GM12878 (cell line): ENCODE results near the gene OCRL. TPM values are rescaled to one million over a fixed set of nuclear protein-coding genes. Genes with fewer than 3 reads are reported as not detected.

ENCODE experiments used
- ATAC-seq: fragments of 200-7000 bp; cut with Tn5 transposase; 3 replicates; pipeline ENCODE4 v1.9.1; 2020; ENCODE audit warnings: mild to moderate bottlenecking, moderate library complexity
- BruUV-seq: library from RNA; stranded (reverse); fragments of 400-500 nt; replicated peaks from 2 replicates; lab custom pipeline; 2021; lab: Mats Ljungman, UMichigan
- CTCF ChIA-PET: fragments of 300-600 bp; sonication (Branson Sonifier 250); formaldehyde crosslinking; extraction: SDS; loops from one replicate; lab custom pipeline; 2021; ENCODE audit warnings: inconsistent platforms; lab: Yijun Ruan, JAX
- POLR2A ChIA-PET: fragments of 350-600 bp; formaldehyde crosslinking; extraction: SDS; loops from one replicate; lab custom pipeline; 2021; ENCODE audit warnings: inconsistent platforms; lab: Charles Lee
- RAD21 ChIA-PET: fragments of 300-600 bp; sonication (Branson Sonifier 250); formaldehyde crosslinking; loops from one replicate; lab custom pipeline; 2023; ENCODE audit warnings: antibody characterized with exemption; ENCODE audit not compliant: unreplicated experiment; lab: Charles Lee
- SMC1A ChIA-PET: fragments of 300-600 bp; sonication (Branson Sonifier 250); formaldehyde crosslinking; loops from one replicate; lab custom pipeline; 2023; ENCODE audit not compliant: unreplicated experiment, uncharacterized antibody; lab: Charles Lee
- DNase-seq: peaks from one replicate; pipeline ENCODE4 v3.0.0-alpha.2; 2011; ENCODE audit warnings: low read depth, low spot score
- FAIRE-seq: peaks from 3 replicates; lab custom pipeline; 2011; peaks lifted over from hg19 to GRCh38; lab: Jason Lieb, UNC
- H2AFZ ChIP-seq: 2 replicates; pipeline ENCODE4 v1.6.0; 2011; ENCODE audit warnings: low read depth, low read length, control low read depth; ENCODE audit not compliant: control insufficient read depth
- H3K27ac ChIP-seq: 2 replicates; pipeline ENCODE4 v1.5.1; 2011; ENCODE audit warnings: control low read depth; ENCODE audit not compliant: control insufficient read depth, insufficient read depth
- H3K27me3 ChIP-seq, 2 experiments: replicated peaks in 1 of 2; 2 replicates each; pipeline versions ENCODE4 v1.6.0 to v1.6.1; 2011; ENCODE audit warnings: low read length in 1 of 2; ENCODE audit not compliant: control insufficient read depth in 2 of 2, insufficient read depth in 2 of 2
- H3K36me3 ChIP-seq, 2 experiments: 2 replicates each; pipeline ENCODE4 v1.5.1; 2011; ENCODE audit warnings: low read length in 1 of 2; ENCODE audit not compliant: control insufficient read depth in 2 of 2, insufficient read depth in 2 of 2
- H3K4me1 ChIP-seq: 2 replicates; pipeline ENCODE4 v1.6.1; 2011; ENCODE audit warnings: mild to moderate bottlenecking, low read length, moderate library complexity, mixed read lengths; ENCODE audit not compliant: control insufficient read depth, insufficient read depth
- H3K4me2 ChIP-seq: 2 replicates; pipeline ENCODE4 v1.6.0; 2011; ENCODE audit warnings: control low read depth; ENCODE audit not compliant: control insufficient read depth, insufficient read depth
- H3K4me3 ChIP-seq: fragments of 200-600 bp; sonication (generic); 2 replicates; pipeline ENCODE4 v1.5.1; 2016
- H3K79me2 ChIP-seq: 2 replicates; pipeline ENCODE4 v1.6.0; 2011; ENCODE audit warnings: low read length; ENCODE audit not compliant: control insufficient read depth, insufficient read depth
- H3K9ac ChIP-seq: 2 replicates; pipeline ENCODE4 v1.8.0; 2011; ENCODE audit warnings: low read length, control low read depth, mixed read lengths; ENCODE audit not compliant: control insufficient read depth, insufficient read depth
- H3K9me3 ChIP-seq: replicated peaks from 3 replicates; pipeline ENCODE4 v1.5.1; 2011; ENCODE audit warnings: mild to moderate bottlenecking, low read length; ENCODE audit not compliant: control insufficient read depth, insufficient read depth
- H4K20me1 ChIP-seq: 2 replicates; pipeline ENCODE4 v1.6.0; 2011; ENCODE audit not compliant: control insufficient read depth, insufficient read depth
- ATF7 ChIP-seq: fragments of 450-650 bp; IDR thresholded peaks from 2 replicates; pipeline ENCODE4 v1.6.1; 2016; ENCODE audit warnings: low read depth, mild to moderate bottlenecking
- DPF2 ChIP-seq: fragments of 450-650 bp; IDR thresholded peaks from 2 replicates; pipeline ENCODE4 v1.6.1; 2017; ENCODE audit warnings: mild to moderate bottlenecking
- NBN ChIP-seq: fragments of 450-650 bp; IDR thresholded peaks from 2 replicates; pipeline ENCODE4 v1.6.1; 2016
- POLR2AphosphoS5 ChIP-seq: IDR thresholded peaks from 2 replicates; pipeline ENCODE4 v1.6.1; 2011; ENCODE audit warnings: mild to moderate bottlenecking, low read length, inconsistent platforms
- RBBP5 ChIP-seq: fragments of 200-600 bp; sonication (generic); conservative IDR thresholded peaks from 2 replicates; pipeline ENCODE4 v1.6.1; 2016
- RUNX3 ChIP-seq: IDR thresholded peaks from 2 replicates; pipeline ENCODE4 v1.6.1; 2012; ENCODE audit warnings: low read length, inconsistent platforms
- TCF12 ChIP-seq: IDR thresholded peaks from 2 replicates; pipeline ENCODE4 v1.6.1; 2011; ENCODE audit warnings: low read depth, mild to moderate bottlenecking, low read length
- YBX1 ChIP-seq: fragments of 450-650 bp; IDR thresholded peaks from 2 replicates; pipeline ENCODE4 v1.6.1; 2016; ENCODE audit warnings: antibody characterized with exemption
- WGBS: methylation state at CpG from one replicate; pipeline ENCODE4 v1.1.6; 2016; ENCODE audit warnings: low lambda C conversion rate; ENCODE audit not compliant: insufficient replicate concordance, insufficient coverage; ENCODE audit errors: missing lambda C conversion rate; 5-methylcytosine and 5-hydroxymethylcytosine counted together
- in situ Hi-C: fragments of 300-500 bp; cut with MboI; formaldehyde crosslinking; loops from 9 replicates; pipeline ENCODE4 v1.14.3; 2018; ENCODE audit warnings: mixed read lengths
- intact Hi-C: fragments of 100-400 bp; cut with micrococcal nuclease; formaldehyde crosslinking; loops from one replicate; pipeline ENCODE4 v1.14.2; 2022; ENCODE audit not compliant: unreplicated experiment
- polyA plus RNA-seq, 11 experiments: library from polyadenylated mRNA; depleted of rRNA in 4 of 11; unstranded in 6 of 11; stranded (reverse) in 5 of 11; fragments of >200 nt; fragmentation: Nextera tagmentation in 4 of 11; fragmentation: Illumina TruSeq in 1 of 11; extraction: Ambion mirVana in 4 of 11; extraction: Trizol in 1 of 11; gene quantifications; 1 replicate in 1 of 11; 2 replicates in 10 of 11; pipeline versions ENCODE4 v1.2.1 to v1.2.3, GENCODE V29; 2011 to 2016; ENCODE audit warnings: inconsistent platforms in 2 of 11, missing spikeins in 2 of 11, low read depth in 1 of 11
- total RNA-seq, 4 experiments: library from RNA; depleted of rRNA in 3 of 4; stranded (reverse); fragments of >200 nt in 3 of 4; fragmentation: Illumina TruSeq in 1 of 4; extraction: Trizol in 1 of 4; gene quantifications; 2 replicates each; pipeline versions ENCODE4 v1.2.1 to v1.2.3, GENCODE V29; 2013 to 2021
- TF ChIP-seq, protein P1 (sequence below): fragments of 450-650 bp; IDR thresholded peaks from 2 replicates; pipeline ENCODE4 v1.6.1; 2017; ENCODE audit warnings: antibody characterized with exemption, mild to moderate bottlenecking, moderate library complexity
- TF ChIP-seq, protein P2 (sequence below): IDR thresholded peaks from 2 replicates; pipeline ENCODE4 v1.6.1; 2012; ENCODE audit warnings: improper control_type of control experiment, low read depth, low read length; ENCODE audit not compliant: insufficient replicate concordance
- TF ChIP-seq, protein P3 (sequence below): fragments of 450-650 bp; formaldehyde crosslinking; IDR thresholded peaks from 2 replicates; pipeline ENCODE4 v1.4.0; 2022; ENCODE audit warnings: mild to moderate bottlenecking, moderate library complexity
- TF ChIP-seq, protein P4 (sequence below): IDR thresholded peaks from 2 replicates; pipeline ENCODE4 v1.6.1; 2012; ENCODE audit warnings: low read depth, low read length, improper control_type of control experiment

OCRL gene
- total and polyA plus RNA-seq, 10 of the 15 experiments (the other 5 are each of a cell fraction or from before 2014, with no cell fraction given): 0.53 to 4.4 (median 2.3) TPM

DNA sequence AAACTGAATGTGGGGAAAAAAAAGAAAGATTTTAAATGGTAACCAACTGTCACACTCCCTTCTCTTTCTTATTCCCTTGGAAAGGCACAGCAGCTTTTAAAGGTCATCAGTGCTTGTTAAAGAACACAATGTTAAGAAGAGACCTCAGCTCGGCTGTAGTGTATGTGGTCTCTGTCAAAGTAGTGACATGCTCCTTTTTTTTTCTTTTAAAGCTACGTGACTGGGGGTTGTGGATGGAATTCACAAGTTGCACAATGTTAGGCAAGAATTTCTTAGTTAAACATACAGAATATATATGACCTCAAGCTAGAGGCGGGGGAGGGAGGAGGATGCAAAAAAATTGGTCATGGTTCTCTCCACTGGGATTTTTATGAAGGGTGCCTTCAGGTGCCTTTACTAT is 45.6 kb downstream of the OCRL start (continued):
- TF ChIP-seq, protein P1, sequence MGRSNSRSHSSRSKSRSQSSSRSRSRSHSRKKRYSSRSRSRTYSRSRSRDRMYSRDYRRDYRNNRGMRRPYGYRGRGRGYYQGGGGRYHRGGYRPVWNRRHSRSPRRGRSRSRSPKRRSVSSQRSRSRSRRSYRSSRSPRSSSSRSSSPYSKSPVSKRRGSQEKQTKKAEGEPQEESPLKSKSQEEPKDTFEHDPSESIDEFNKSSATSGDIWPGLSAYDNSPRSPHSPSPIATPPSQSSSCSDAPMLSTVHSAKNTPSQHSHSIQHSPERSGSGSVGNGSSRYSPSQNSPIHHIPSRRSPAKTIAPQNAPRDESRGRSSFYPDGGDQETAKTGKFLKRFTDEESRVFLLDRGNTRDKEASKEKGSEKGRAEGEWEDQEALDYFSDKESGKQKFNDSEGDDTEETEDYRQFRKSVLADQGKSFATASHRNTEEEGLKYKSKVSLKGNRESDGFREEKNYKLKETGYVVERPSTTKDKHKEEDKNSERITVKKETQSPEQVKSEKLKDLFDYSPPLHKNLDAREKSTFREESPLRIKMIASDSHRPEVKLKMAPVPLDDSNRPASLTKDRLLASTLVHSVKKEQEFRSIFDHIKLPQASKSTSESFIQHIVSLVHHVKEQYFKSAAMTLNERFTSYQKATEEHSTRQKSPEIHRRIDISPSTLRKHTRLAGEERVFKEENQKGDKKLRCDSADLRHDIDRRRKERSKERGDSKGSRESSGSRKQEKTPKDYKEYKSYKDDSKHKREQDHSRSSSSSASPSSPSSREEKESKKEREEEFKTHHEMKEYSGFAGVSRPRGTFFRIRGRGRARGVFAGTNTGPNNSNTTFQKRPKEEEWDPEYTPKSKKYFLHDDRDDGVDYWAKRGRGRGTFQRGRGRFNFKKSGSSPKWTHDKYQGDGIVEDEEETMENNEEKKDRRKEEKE: no peak
- no peak for TF ChIP-seq RBBP5
- no peak for TF ChIP-seq ATF7
- no peak for TF ChIP-seq DPF2

DNA sequence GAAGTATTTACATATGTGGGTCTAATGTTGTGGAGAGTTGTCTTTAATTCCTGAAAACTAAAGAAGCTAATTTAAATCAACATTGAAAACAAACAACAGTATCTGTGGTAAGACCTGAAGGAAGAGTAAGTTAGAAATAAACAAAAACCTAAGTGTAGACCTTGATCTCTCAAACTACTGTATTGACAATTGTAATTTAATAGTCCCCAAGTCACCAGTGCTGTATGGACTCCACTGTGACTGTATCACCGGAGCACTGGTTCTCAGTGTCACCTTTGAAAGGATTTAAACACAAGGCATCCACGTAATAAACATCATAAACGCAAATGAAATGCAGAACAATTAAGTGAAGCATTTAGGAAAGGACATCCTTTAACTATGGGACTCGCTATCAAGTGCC is 46.4 kb downstream of the OCRL start:
- intact Hi-C loops (no loop called here), in situ Hi-C loops (no loop called here)
- H3K27me3 ChIP-seq: no peaks in the 10 kb centered on the region
- no peak overlapping the region for H3K4me2 ChIP-seq
- SMC1A ChIA-PET: interaction anchor here (1.1 to 1.2 kb wide), 2 partner anchors 10 to 13 kb away, joined by 3 read pairs; no protein-coding TSS in a partner anchor
- H2AFZ ChIP-seq: no peak overlapping the region
- WGBS: 59% methylated on average over 4 of the region's 4 CpGs
- H4K20me1 ChIP-seq: no peaks in the 10 kb centered on the region
- no peak for DNase-seq
- no peak overlapping the region for H3K4me3 ChIP-seq
- FAIRE-seq: no peak
- no peaks in the 10 kb centered on the region for H3K79me2 ChIP-seq
- H3K9ac ChIP-seq: no peak overlapping the region
- POLR2A ChIA-PET: no interaction called here
- CTCF ChIA-PET: interaction anchor here (1.4 kb wide), 1 partner anchor 15 kb away, joined by 5 read pairs; no protein-coding TSS in a partner anchor
- no peaks in the 10 kb centered on the region for H3K9me3 ChIP-seq
- no peak overlapping the region for H3K27ac ChIP-seq
- RAD21 ChIA-PET: no interaction called here
- ATAC-seq: no peak
- no TSS peak for BruUV-seq
- no peaks in the 10 kb centered on the region for H3K4me1 ChIP-seq
- no peaks in the 10 kb centered on the region for H3K36me3 ChIP-seq
- TF ChIP-seq, protein P2, sequence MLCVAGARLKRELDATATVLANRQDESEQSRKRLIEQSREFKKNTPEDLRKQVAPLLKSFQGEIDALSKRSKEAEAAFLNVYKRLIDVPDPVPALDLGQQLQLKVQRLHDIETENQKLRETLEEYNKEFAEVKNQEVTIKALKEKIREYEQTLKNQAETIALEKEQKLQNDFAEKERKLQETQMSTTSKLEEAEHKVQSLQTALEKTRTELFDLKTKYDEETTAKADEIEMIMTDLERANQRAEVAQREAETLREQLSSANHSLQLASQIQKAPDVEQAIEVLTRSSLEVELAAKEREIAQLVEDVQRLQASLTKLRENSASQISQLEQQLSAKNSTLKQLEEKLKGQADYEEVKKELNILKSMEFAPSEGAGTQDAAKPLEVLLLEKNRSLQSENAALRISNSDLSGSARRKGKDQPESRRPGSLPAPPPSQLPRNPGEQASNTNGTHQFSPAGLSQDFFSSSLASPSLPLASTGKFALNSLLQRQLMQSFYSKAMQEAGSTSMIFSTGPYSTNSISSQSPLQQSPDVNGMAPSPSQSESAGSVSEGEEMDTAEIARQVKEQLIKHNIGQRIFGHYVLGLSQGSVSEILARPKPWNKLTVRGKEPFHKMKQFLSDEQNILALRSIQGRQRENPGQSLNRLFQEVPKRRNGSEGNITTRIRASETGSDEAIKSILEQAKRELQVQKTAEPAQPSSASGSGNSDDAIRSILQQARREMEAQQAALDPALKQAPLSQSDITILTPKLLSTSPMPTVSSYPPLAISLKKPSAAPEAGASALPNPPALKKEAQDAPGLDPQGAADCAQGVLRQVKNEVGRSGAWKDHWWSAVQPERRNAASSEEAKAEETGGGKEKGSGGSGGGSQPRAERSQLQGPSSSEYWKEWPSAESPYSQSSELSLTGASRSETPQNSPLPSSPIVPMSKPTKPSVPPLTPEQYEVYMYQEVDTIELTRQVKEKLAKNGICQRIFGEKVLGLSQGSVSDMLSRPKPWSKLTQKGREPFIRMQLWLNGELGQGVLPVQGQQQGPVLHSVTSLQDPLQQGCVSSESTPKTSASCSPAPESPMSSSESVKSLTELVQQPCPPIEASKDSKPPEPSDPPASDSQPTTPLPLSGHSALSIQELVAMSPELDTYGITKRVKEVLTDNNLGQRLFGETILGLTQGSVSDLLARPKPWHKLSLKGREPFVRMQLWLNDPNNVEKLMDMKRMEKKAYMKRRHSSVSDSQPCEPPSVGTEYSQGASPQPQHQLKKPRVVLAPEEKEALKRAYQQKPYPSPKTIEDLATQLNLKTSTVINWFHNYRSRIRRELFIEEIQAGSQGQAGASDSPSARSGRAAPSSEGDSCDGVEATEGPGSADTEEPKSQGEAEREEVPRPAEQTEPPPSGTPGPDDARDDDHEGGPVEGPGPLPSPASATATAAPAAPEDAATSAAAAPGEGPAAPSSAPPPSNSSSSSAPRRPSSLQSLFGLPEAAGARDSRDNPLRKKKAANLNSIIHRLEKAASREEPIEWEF: no peak
- no peak for TF ChIP-seq YBX1
- TF ChIP-seq POLR2AphosphoS5: no peak
- no peak for TF ChIP-seq RUNX3
- no peak for TF ChIP-seq NBN
- TF ChIP-seq, protein P3, sequence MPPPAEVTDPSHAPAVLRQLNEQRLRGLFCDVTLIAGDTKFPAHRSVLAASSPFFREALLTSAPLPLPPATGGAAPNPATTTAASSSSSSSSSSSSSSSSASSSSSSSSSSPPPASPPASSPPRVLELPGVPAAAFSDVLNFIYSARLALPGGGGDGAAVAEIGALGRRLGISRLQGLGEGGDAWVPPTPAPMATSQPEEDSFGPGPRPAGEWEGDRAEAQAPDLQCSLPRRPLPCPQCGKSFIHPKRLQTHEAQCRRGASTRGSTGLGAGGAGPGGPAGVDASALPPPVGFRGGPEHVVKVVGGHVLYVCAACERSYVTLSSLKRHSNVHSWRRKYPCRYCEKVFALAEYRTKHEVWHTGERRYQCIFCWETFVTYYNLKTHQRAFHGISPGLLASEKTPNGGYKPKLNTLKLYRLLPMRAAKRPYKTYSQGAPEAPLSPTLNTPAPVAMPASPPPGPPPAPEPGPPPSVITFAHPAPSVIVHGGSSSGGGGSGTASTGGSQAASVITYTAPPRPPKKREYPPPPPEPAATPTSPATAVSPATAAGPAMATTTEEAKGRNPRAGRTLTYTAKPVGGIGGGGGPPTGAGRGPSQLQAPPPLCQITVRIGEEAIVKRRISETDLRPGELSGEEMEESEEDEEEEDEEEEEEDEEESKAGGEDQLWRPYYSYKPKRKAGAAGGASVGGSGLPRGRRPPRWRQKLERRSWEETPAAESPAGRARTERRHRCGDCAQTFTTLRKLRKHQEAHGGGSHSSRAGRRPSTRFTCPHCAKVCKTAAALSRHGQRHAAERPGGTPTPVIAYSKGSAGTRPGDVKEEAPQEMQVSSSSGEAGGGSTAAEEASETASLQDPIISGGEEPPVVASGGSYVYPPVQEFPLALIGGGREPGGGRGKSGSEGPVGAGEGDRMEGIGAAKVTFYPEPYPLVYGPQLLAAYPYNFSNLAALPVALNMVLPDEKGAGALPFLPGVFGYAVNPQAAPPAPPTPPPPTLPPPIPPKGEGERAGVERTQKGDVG (CRISPR knock-in tag): no peak
- TF ChIP-seq, protein P4, sequence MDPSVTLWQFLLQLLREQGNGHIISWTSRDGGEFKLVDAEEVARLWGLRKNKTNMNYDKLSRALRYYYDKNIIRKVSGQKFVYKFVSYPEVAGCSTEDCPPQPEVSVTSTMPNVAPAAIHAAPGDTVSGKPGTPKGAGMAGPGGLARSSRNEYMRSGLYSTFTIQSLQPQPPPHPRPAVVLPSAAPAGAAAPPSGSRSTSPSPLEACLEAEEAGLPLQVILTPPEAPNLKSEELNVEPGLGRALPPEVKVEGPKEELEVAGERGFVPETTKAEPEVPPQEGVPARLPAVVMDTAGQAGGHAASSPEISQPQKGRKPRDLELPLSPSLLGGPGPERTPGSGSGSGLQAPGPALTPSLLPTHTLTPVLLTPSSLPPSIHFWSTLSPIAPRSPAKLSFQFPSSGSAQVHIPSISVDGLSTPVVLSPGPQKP: no peak
- TF ChIP-seq TCF12: no peak
